PC-3 (cell line): ENCODE results near the gene FKBP10.

Experiments
- CTCF ChIP-seq: fragments of 300-600 bp; sonication (generic); conservative IDR thresholded peaks from 2 replicates; pipeline ENCODE4 v1.5.1; 2017; ENCODE audit warnings: antibody characterized with exemption, low read depth, mild to moderate bottlenecking, low read length
- EZH2 ChIP-seq: fragments of 300-600 bp; sonication (generic); IDR thresholded peaks from one replicate; pipeline ENCODE4 v1.6.1; 2017; ENCODE audit warnings: antibody characterized with exemption, mild to moderate bottlenecking, low read length; ENCODE audit not compliant: unreplicated experiment

GRCh38 chr17:41811549-41812380 is 1.0 kb upstream of the FKBP10 start, which contains the start of gene P3H4:
- peak; percentile 52 for TF ChIP-seq CTCF
- TF ChIP-seq EZH2: no peak
